NCI-H187 treated with DMSO at 0.1 percent for 48 hours (cell line): ENCODE data around the gene ELMO1.

Source experiments
- DNase-seq: peaks from one replicate; lab custom pipeline; 2025; lab: John Stamatoyannopoulos, UW

The ELMO1 gene

GRCh38 chr7:37344886-37345579, 103.6 kb downstream of the ELMO1 start:
- no peak for DNase-seq

DNA sequence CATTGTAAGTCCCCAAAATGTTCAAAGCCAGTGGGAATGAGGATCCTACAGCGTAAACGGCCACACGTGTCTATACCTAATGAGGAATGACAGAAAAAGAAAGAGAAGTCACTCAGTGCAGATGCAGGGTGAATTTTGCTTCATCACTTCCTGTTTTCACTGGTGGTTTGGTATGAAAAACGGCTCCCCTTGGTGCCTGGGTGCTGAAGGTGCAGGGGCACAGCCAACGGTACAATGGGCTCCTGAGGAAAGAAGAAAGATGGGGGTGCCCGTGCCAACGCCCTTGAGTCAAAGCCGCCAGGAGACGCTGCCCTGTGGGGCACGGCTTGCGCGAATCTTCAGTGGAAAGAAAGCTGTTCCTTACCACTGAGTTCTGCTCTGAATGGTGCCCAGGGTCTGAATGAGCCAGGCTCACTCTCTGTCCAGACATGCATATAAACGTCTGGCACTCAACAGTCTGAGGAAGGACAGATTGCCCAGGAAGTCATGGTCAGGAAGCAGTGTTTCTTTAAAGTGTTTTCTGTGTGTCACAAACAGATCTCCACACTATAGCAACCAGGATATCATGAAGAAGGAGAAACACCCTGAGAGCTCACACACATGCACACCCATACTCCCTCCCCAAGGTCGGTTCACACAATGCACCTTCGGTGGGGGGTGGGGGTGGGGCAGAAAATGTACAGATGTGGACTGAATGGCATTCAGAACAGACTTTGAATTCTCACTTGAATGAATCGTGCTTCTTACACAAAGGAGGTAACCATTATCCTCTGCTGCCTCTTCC, 105.8 kb downstream of the ELMO1 start:
- no peak for DNase-seq

DNA sequence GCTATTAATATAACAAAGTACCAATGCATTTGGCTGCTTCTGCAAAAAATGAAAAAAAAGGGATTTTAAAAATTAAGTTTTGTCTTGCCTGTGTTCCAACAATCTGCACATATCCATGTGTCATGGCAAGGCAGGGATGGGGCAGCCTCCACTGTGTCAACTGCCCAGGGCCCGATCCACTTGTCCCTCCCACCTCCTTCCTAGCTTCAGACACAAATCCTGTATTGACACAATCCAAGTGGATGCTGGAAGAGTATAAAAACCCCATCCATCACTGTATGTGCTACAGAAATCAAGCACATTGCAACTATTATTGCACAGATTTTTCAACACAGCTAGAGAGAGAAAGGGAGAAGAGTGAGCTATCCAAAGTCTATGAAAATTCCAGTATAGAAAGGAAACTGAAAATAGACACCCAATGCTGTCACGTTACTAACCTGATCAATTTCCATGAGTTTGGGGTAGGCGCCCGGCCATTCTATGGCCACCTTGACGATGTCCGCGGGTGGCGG, 106.4 kb downstream of the ELMO1 start:
- DNase-seq: no peak

DNA sequence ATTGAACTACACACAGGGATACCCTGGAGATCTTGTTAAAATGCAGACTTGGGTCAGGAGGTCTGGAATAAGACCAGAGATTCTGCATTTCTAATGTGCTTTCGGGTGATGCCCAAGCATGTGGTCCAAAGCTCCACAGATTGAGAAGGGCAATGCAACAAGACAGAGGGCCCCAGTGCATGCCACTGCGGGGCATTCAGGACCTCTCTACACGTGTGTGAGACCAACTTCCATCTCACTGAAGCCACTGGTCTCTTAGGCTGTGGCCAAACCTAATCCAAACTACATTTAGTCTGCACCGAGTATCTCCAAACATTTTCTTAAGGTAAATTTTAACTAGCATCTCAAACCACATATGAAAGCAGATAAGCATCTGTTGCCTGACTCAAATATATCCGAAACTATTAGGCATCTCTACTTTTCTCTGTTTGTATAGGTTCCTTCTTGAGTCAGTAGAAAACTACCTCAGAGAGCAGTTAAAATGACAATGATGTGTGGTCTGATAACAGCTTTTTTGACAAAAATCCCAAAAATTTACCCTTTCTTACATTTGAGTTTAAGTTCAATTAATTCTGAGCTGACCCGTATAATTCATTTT, 107.5 kb downstream of the ELMO1 start:
- DNase-seq: no peak

DNA sequence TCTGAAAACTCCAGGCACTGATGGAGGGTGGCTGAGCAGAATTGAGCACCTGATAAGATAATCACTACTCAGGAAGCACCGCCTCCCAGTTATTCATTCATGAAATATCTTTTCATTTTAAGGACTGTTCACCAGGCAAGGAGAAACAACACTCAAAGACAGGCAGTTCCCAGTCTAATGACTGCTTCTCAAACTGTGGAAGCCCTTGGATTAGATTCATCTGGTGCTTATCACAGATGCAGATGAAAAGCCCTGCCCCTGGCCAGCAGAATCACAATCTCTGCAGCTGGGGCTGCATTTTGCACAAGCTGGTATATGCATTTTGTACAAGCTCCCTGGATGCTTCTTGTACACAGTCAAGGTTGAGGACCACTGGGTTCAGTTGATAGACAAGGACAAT, 109.7 kb downstream of the ELMO1 start:
- DNase-seq: no peak

- no peak for DNase-seq
These were observed 111.1 kb downstream of the ELMO1 start for GRCh38 chr7:37337522-37337921.

- no peak for DNase-seq
These were observed 112.4 kb downstream of the ELMO1 start for GRCh38 chr7:37336259-37336658.

DNA sequence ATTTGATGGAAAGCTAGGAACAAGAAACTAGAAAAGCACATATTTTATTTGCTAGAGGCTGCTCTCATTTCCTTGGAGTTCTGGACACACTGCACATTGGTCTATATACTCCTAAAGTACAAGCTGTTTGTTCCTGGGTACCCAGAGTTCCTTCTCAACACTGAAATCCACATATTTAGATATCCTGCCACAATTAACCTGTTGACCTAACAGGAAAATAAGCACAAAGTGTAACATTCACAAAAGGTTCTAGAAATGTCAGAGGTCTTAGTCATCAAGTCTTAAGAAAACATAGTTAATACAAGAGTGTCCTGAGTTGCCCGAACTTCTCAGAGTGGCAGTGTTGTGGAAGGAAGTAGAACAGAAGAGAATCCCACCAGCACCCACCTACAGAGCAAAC, 115.6 kb downstream of the ELMO1 start:
- no peak for DNase-seq

DNA sequence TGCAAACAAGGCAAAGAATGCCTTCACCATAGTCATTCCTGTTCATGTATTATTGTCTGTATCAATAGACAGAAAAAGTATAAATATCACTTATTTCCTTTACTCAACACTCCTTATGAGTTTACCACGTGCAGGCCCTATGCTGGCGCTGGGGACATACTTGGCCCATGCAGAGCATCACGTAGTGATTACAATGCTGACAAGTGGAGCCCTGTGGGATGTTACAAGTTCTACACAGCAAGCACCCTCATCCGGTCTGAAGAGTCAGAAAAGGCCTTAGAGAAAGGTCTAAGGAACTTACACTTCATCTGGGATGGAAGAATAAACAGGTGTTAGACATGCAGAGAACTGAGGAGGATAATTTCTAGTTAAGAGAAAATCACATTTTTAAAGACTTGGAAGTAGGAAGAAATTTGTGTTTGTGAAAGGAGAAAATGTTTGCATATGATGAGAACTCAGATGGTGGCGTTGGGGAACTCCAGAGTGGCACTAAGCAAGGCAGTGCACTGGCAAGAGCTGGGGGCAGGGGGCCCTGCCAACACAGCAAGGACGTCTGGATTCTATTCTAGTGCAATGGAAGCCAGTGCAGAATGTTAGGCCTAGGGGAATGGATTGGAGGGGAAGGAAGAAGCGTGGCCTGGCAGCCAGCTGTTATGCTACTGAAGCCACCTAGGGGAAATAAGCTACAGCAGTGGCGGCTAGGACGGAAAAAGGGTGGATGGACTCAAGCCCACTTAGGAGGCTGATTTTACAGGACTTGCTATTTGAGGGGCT, 116.2 kb downstream of the ELMO1 start:
- DNase-seq: no peak

DNA sequence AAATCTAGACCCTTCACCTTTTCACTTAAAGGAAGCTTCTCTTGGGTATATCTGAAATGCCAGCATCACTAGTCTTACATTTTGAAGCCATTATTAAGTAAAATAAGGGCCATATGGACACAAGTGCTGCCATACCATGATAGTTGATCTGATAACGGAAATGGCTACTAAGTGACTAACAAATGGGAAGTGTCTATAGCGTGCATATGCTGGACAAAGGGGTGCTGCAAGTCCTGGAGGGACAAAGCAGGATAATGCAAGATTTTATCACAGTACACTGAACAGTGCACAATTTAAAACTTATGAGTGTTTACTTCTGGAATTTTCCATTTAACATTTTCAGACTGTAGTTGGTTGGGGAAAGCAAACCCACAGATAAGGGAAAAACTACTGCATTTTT, 117.9 kb downstream of the ELMO1 start:
- DNase-seq: no peak

- no peak for DNase-seq
These were observed 118.7 kb downstream of the ELMO1 start for GRCh38 chr7:37329940-37330339.

- DNase-seq: no peak
These were observed 121.4 kb downstream of the ELMO1 start for GRCh38 chr7:37327288-37327687.

DNA sequence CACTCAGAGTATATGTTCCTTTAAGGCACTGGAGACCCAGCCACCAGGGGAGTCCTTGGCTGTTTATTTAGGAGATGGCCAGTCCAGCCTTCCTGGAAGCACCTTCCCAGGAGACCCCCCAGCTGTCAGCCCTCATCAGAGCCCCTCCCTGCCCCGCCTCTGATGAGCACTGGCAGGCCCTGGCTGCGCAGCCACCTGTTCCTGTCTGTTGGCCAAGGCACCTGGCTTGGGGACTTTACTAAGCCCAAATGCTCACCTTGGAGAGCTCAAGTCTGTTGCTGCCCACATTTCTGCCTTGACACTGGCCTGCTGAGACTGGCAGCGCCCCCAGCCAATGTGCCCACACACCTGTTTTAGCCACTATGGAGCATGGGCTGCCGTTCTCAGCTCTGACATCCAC, 124.7 kb downstream of the ELMO1 start:
- DNase-seq: no peak

DNA sequence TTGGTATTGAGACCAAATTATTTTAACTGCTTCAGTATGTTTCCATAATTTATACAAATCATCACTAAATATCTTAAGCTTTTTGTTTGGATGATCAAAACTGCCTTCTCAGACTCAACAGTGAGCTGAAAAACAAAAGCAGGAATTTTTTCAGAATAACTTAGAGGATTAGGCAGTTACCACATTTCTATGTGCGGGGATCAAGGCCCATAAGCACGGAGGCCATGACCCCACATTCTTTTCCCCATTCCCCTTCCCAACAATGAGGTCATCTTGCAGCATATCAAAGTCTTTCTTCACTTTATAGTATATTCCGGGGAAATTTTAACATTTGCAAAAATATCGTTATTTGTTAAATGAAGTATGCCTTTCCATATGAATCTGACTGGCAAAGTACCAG, 125.8 kb downstream of the ELMO1 start:
- no peak for DNase-seq

- DNase-seq: no peak
These were observed 127.7 kb downstream of the ELMO1 start for GRCh38 chr7:37320848-37321468.

DNA sequence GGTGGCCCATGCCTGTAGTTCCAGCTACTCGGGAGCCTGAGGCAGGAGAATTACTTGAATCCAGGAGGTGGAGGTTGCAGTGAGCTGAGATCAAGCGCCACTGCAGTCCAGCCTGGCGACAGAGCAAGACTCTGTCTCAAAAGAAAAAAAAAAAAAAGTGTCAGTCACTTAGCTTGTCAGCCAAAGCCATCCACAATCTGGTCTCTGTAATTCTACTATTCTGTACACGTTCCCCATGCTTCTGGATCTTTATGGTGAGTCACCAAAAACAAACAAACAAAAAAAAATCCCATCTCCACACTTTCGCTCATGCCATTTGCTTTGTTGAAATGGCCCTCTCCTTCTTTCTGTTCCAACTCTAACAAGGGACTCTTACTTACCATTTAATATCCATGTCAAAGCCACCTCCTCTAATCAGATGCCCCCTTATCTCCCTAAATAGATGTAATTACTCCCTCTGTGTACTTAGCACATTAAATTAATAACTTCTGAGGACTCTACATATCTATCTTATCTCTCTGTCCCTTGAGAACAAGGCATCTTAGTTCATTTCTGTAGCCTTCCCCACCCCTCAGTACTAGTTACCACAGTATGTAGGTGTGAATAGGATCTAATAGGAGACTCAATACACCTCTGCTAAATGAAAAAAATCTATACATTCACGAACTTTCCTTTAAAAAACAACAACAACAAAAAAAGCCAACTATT, 128.4 kb downstream of the ELMO1 start:
- DNase-seq: no peak

GRCh38 chr7:37318541-37318940, 130.1 kb downstream of the ELMO1 start:
- DNase-seq: no peak

DNA sequence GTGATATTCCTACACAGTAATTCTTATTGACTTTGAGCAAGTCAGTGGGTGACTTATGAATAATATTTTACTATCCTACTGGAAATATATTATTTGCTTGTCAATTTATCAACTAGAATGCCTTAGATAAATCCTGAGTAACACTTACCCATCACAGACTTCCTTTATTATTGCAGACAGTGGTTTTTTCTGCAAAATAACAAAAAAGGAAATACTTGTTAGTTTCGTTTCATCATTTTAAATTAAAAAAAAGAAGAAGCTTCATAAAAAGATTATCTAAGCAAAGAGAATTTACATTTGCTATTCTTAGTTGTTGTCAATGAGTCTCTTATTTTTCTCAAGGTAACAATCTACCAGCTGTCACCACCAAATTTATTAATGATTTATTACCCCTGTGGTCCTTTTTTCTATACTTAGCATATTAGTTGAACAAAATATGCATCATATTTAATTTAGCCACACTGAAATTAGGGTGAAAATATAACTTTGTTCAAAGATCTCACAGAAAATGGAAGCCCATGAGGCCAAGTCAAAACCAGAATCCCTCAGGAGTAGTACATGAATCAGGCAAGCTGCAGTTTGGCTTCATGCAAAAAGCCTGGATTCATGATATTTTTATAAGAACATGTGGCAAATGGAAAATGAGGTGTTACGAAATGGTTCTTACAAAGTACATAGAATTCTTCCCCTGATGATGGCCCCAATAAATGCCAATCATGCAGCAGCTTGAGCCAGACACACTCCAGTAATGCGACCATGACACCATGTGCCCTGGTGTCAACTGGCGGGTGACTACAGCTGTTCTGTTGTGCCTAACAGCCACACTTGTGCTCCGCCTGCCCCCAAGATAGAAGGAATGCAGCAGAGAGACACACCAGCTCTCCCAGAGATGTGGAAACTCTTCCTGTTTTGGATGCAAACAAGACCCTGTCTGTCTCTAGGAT, 132.6 kb downstream of the ELMO1 start:
- no peak for DNase-seq

DNA sequence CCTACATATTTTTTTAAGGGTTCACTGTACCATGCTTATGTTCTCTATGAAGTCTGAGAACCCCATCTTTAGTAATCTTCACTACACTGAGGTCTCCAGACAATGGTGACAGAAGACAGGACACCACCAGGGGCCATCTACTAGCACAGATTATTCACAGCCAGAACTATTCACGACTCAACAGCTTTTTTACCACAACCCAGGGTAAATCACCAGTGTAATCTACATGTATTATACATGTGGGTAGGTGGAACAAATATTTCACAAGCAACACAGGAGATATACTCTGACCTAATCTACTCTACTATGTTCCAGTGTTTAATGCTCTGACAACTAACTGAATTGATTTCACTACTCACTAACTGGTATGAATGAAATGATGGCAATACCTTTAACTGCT, 136.1 kb downstream of the ELMO1 start:
- DNase-seq: no peak

- no peak for DNase-seq
These were observed 137.3 kb downstream of the ELMO1 start for GRCh38 chr7:37311355-37311754.
